Ascending aorta (tissue), 2 donors: Measurements from ENCODE around the gene AAK1. TPM values are rescaled to one million over a fixed set of nuclear protein-coding genes. Genes with fewer than 3 reads are reported as not detected.
A peak's percentile ranks its signal among the peaks of the same experiment; 100 is the strongest.

ENCODE experiments used
- DNase-seq, 2 donors: peaks; one replicate each; pipeline ENCODE4 v3.0.0-alpha.2; 2019; ENCODE audit warnings: low spot score in 2 of 2
- H3K27ac ChIP-seq, 2 donors: fragments of 200-600 bp; sonication (generic); one replicate each; pipeline ENCODE4 v1.5.1; 2016 to 2017; ENCODE audit warnings: mild to moderate bottlenecking in 1 of 2
- H3K27me3 ChIP-seq: fragments of 200-600 bp; sonication (generic); one replicate; pipeline ENCODE4 v1.5.1; 2017
- H3K36me3 ChIP-seq, 2 donors: fragments of 200-600 bp; sonication (generic); one replicate each; pipeline ENCODE4 v1.5.1; 2016
- H3K4me1 ChIP-seq, 2 donors: fragments of 200-600 bp; sonication (generic); one replicate each; pipeline ENCODE4 v1.5.1; 2016 to 2017; ENCODE audit warnings: mild to moderate bottlenecking in 1 of 2
- H3K4me3 ChIP-seq, 2 donors: fragments of 200-600 bp; sonication (generic); one replicate each; pipeline ENCODE4 v1.5.1; 2016 to 2017; ENCODE audit warnings: mild to moderate bottlenecking in 1 of 2
- H3K9me3 ChIP-seq, 2 donors: fragments of 200-600 bp; sonication (generic); one replicate each; pipeline ENCODE4 v1.5.1; 2016
- intact Hi-C: fragments of 100-400 bp; cut with DNase I; formaldehyde crosslinking; loops from one replicate; pipeline ENCODE4 v1.15.1; 2023
- total RNA-seq: library from RNA; depleted of rRNA; stranded (reverse); fragments of >200 nt; gene quantifications from one replicate; pipeline ENCODE4 v1.1.0, GENCODE V29; 2016
- TF ChIP-seq, protein P1 (sequence below), 3 experiments: fragments of 200-600 bp in 2 of 3; fragments of 450-650 bp in 1 of 3; sonication (generic) in 2 of 3; IDR thresholded peaks; one replicate each; pipeline ENCODE4 v1.5.1; 2016 to 2019; ENCODE audit warnings: antibody characterized with exemption in 3 of 3, mild to moderate bottlenecking in 1 of 3, moderate library complexity in 1 of 3

AAK1 gene
- total RNA-seq, 1 donor from 2014 or later = 53.4 TPM

DNA sequence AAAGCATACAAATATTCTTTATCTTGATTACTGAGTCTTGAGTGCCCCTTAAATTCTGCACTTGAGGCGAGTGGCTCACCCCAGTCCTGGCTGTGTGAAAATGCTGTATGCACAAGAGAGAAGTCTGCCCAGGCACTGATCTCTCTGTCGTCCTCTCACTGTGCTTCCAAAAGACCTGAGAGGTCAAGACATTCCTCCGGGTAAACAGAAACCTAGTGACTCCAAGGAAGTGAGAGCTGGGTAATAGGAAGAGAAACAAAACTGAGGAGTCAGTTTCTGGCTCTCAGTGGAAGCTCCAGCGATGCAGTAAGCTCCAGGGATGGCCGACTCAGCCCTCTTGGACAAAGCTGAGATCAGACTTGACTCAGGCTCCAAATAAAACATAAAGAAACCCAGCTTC is 70.9 kb downstream of the AAK1 start:
- H3K36me3 ChIP-seq = no peaks in the 10 kb centered on the region
- H3K27me3 ChIP-seq = no peaks in the 10 kb centered on the region
- peak overlapping the region; percentile 62 to 64 for H3K27ac ChIP-seq
- peaks cover 3 to 15% of the 10 kb centered on the region in 2 donors for H3K4me1 ChIP-seq
- H3K4me3 ChIP-seq = no peak overlapping the region
- peak in 1 of 2 donors; percentile 71 for DNase-seq
- intact Hi-C loops = no loop called here
- no peaks in the 10 kb centered on the region for H3K9me3 ChIP-seq
- TF ChIP-seq, protein P1, sequence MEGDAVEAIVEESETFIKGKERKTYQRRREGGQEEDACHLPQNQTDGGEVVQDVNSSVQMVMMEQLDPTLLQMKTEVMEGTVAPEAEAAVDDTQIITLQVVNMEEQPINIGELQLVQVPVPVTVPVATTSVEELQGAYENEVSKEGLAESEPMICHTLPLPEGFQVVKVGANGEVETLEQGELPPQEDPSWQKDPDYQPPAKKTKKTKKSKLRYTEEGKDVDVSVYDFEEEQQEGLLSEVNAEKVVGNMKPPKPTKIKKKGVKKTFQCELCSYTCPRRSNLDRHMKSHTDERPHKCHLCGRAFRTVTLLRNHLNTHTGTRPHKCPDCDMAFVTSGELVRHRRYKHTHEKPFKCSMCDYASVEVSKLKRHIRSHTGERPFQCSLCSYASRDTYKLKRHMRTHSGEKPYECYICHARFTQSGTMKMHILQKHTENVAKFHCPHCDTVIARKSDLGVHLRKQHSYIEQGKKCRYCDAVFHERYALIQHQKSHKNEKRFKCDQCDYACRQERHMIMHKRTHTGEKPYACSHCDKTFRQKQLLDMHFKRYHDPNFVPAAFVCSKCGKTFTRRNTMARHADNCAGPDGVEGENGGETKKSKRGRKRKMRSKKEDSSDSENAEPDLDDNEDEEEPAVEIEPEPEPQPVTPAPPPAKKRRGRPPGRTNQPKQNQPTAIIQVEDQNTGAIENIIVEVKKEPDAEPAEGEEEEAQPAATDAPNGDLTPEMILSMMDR (IDR thresholded peaks at IDR 0.05) = no peak

DNA sequence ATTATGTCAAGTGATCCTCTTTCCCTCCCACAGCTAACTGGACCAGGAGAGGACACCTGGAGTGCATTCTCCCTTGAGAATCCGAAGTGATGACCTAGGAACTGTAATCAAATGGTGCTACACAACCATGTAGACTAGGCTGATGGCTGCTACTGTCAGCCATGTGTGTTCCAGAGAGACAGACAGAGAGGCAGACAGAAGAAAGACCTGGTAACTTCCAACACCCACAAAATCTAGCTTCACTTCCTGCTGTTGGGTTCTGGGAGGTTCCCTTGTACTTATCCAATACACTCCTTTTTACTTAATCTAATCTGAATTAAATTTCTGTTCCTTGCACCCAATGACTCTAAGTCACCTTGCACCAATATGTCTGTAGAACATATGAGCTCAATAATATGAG is 72.3 kb downstream of the AAK1 start:
- H3K9me3 ChIP-seq = no peaks in the 10 kb centered on the region
- H3K27me3 ChIP-seq = no peaks in the 10 kb centered on the region
- no peak for DNase-seq
- intact Hi-C loops = no loop called here
- peaks cover 3 to 15% of the 10 kb centered on the region in 2 donors for H3K4me1 ChIP-seq
- TF ChIP-seq, protein P1 (IDR thresholded peaks at IDR 0.05) = no peak
- H3K27ac ChIP-seq = no peak overlapping the region
- H3K4me3 ChIP-seq = no peak overlapping the region
- H3K36me3 ChIP-seq = no peaks in the 10 kb centered on the region

DNA sequence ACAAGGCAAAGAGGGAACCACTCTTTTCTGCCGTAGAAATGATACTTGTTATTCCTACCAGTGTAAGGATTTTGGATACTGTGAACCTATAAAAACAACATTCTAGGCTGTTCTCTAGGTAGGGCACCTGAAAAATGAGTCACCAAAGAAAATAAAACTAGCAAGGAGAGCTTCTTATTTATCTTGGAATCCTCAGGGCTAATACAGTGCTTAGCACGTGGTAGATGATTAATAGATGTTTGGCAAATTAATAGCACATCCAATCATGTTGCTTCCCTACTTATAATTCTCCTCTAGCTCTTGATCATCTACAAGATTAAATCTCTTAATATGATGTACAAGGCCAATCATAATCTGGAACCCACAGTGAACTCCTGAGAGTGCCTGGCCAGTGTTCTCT is 73.1 kb downstream of the AAK1 start:
- H3K4me1 ChIP-seq = peaks cover 3 to 15% of the 10 kb centered on the region in 2 donors
- intact Hi-C loops = no loop called here
- H3K27ac ChIP-seq = no peak overlapping the region
- TF ChIP-seq, protein P1 (IDR thresholded peaks at IDR 0.05) = no peak
- no peak overlapping the region for H3K4me3 ChIP-seq
- H3K27me3 ChIP-seq = no peaks in the 10 kb centered on the region
- no peaks in the 10 kb centered on the region for H3K36me3 ChIP-seq
- no peaks in the 10 kb centered on the region for H3K9me3 ChIP-seq
- DNase-seq = no peak

DNA sequence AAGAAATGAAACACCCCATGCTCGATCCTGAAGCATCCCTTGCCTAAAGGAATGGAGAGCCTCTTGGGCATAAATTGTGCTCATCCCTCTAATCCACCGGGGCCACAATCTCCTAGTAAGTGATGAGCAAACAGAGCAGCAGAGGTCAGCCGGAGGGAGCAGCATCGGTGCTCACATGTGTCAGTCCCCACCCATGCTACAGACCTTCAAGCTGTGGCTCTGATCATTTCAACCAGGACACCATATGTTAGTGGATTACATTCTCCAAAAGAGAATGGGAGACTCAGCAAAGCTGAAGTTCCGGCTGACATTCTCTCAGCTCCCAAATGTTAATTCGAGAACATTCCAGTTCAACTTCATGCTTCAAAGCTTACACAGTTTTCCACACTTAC is 75.6 kb downstream of the AAK1 start:
- H3K27me3 ChIP-seq = no peaks in the 10 kb centered on the region
- no peak overlapping the region for H3K27ac ChIP-seq
- no peaks in the 10 kb centered on the region for H3K36me3 ChIP-seq
- intact Hi-C loops = no loop called here
- TF ChIP-seq, protein P1 (IDR thresholded peaks at IDR 0.05) = no peak
- DNase-seq = no peak
- no peak overlapping the region for H3K4me3 ChIP-seq
- H3K9me3 ChIP-seq = no peaks in the 10 kb centered on the region
- H3K4me1 ChIP-seq = peaks cover 3 to 11% of the 10 kb centered on the region in 2 donors

DNA sequence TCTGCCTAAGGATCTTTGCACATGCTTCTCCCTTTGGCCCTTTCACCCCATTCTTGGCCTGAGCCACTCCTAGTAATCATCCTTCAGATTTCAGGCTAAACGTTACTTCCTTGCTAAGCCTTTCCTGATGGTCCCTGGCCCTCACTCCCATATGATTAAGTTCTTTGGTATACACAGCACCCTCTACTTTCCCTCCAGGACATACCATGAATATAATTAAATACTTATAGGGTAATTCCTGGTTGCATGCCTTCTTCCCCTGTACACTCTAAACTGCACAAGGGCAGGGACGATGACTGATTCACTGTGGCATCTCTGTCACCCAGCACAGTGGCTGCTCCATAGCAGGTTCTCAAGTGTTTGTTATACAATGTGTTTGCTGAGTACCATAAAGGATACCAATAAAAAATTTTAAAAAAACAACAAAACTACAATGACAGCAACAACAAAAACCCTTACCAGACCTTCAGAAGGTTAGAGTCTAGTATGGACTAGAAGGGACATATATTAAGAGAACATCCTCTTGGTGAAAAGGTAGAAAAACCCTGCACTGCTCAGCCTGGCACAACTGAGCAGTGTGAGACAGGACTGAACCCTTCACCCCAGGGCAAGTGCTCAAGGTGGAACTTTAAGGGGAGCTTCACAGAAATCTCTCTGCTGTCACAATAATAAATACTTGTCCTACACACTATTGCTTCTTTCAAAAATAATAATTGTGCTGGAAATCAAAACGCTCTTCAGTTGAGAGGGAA is 76.2 kb downstream of the AAK1 start:
- Histone ChIP-seq H3K27ac (no peak overlapping the region), H3K4me1 (peaks cover 3 to 5% of the 10 kb centered on the region in 2 donors), H3K9me3 (no peaks in the 10 kb centered on the region), H3K36me3 (no peaks in the 10 kb centered on the region), H3K4me3 (no peak overlapping the region), H3K27me3 (no peaks in the 10 kb centered on the region)
- intact Hi-C loops = no loop called here
- DNase-seq = no peak
- TF ChIP-seq, protein P1 (IDR thresholded peaks at IDR 0.05) = no peak
